RWPE2 (cell line): ENCODE measurements around the gene TNIP1.

ENCODE experiments used
- ATAC-seq: fragments of 200-7000 bp; cut with Tn5 transposase; 3 replicates; pipeline ENCODE4 v1.9.1; 2021; ENCODE audit warnings: low read depth
- DNase-seq: peaks from one replicate; pipeline ENCODE4 v3.0.0-alpha.2; 2020; ENCODE audit warnings: low spot score
- H3K27ac ChIP-seq: fragments of 450-650 bp; 2 replicates; pipeline ENCODE4 v1.5.1; 2017; ENCODE audit warnings: mild to moderate bottlenecking; ENCODE audit not compliant: poor library complexity, severe bottlenecking
- H3K27me3 ChIP-seq: fragments of 250-450 bp; sonication (Bioruptor Pico); 2 replicates; pipeline ENCODE4 v1.5.1; 2021; ENCODE audit warnings: mild to moderate bottlenecking, moderate library complexity; ENCODE audit not compliant: insufficient read depth, poor library complexity, severe bottlenecking
- H3K36me3 ChIP-seq: fragments of 250-450 bp; sonication (Bioruptor Pico); 2 replicates; pipeline ENCODE4 v1.5.1; 2020; ENCODE audit warnings: low read depth, mild to moderate bottlenecking, moderate library complexity
- H3K4me1 ChIP-seq: fragments of 250-450 bp; sonication (Bioruptor Pico); 2 replicates; pipeline ENCODE4 v1.5.1; 2021; ENCODE audit warnings: mild to moderate bottlenecking, moderate library complexity; ENCODE audit not compliant: insufficient read depth, poor library complexity, severe bottlenecking
- H3K4me3 ChIP-seq: fragments of 250-450 bp; sonication (Bioruptor Pico); 2 replicates; pipeline ENCODE4 v1.5.1; 2021; ENCODE audit warnings: mild to moderate bottlenecking, moderate library complexity; ENCODE audit not compliant: severe bottlenecking
- H3K9me3 ChIP-seq: fragments of 250-450 bp; sonication (Bioruptor Pico); 2 replicates; pipeline ENCODE4 v1.5.1; 2021; ENCODE audit warnings: mild to moderate bottlenecking, moderate library complexity; ENCODE audit not compliant: severe bottlenecking
- CTCF ChIP-seq: fragments of 450-650 bp; IDR thresholded peaks from one replicate; pipeline ENCODE4 v1.5.1; 2017; ENCODE audit warnings: mild to moderate bottlenecking, moderate library complexity; ENCODE audit not compliant: poor library complexity, severe bottlenecking

The TNIP1 gene

GRCh38 chr5:151053796-151054462, 26.9 kb downstream of the TNIP1 start:
- H3K27ac ChIP-seq, result peak overlapping the region; percentile 24

GRCh38 chr5:151052836-151053235, 28.0 kb downstream of the TNIP1 start:
- Histone ChIP-seq H3K4me3 (no peak overlapping the region), H3K27ac (no peak overlapping the region), H3K4me1 (no peaks in the 10 kb centered on the region), H3K9me3 (no peaks in the 10 kb centered on the region), H3K27me3 (no peaks in the 10 kb centered on the region), H3K36me3 (peaks cover 95% of the 10 kb centered on the region)
- ATAC-seq (no peak), DNase-seq (no peak)
- TF ChIP-seq CTCF, result no peak

More at GRCh38 chr5:151053796-151054462, 26.9 kb downstream of the TNIP1 start:
- Histone ChIP-seq H3K4me3 (no peak overlapping the region), H3K27me3 (no peaks in the 10 kb centered on the region), H3K36me3 (peaks cover 95% of the 10 kb centered on the region), H3K9me3 (no peaks in the 10 kb centered on the region), H3K4me1 (no peaks in the 10 kb centered on the region)
- TF ChIP-seq CTCF, result no peak
- DNase-seq (no peak), ATAC-seq (no peak)

- Histone ChIP-seq H3K27ac (no peak overlapping the region), H3K36me3 (peaks cover 95% of the 10 kb centered on the region), H3K27me3 (no peaks in the 10 kb centered on the region), H3K4me3 (no peak overlapping the region), H3K4me1 (no peaks in the 10 kb centered on the region), H3K9me3 (no peaks in the 10 kb centered on the region)
- TF ChIP-seq CTCF, result peak; percentile 58
- DNase-seq (no peak), ATAC-seq (no peak)
Measured at GRCh38 chr5:151051931-151052608, 28.8 kb downstream of the TNIP1 start.

- peak; percentile 46 for ATAC-seq
- TF ChIP-seq CTCF, result peak; percentile 87
- peaks cover 95% of the 10 kb centered on the region for H3K36me3 ChIP-seq
Measured at GRCh38 chr5:151051066-151051930, 29.5 kb downstream of the TNIP1 start.

More at GRCh38 chr5:151051066-151051930, 29.5 kb downstream of the TNIP1 start:
- H3K4me1 ChIP-seq, result no peaks in the 10 kb centered on the region
- H3K27ac ChIP-seq, result no peak overlapping the region
- H3K27me3 ChIP-seq, result no peaks in the 10 kb centered on the region
- H3K4me3 ChIP-seq, result no peak overlapping the region
- DNase-seq, result no peak
- no peaks in the 10 kb centered on the region for H3K9me3 ChIP-seq
